ENCODE results near the gene BRCA1.
"Not testable (repeated sequence)": the region's sequence is repeated elsewhere in the genome, so short reads cannot be mapped to it uniquely, and the experiment has no call there.

The BRCA1 gene

DNA sequence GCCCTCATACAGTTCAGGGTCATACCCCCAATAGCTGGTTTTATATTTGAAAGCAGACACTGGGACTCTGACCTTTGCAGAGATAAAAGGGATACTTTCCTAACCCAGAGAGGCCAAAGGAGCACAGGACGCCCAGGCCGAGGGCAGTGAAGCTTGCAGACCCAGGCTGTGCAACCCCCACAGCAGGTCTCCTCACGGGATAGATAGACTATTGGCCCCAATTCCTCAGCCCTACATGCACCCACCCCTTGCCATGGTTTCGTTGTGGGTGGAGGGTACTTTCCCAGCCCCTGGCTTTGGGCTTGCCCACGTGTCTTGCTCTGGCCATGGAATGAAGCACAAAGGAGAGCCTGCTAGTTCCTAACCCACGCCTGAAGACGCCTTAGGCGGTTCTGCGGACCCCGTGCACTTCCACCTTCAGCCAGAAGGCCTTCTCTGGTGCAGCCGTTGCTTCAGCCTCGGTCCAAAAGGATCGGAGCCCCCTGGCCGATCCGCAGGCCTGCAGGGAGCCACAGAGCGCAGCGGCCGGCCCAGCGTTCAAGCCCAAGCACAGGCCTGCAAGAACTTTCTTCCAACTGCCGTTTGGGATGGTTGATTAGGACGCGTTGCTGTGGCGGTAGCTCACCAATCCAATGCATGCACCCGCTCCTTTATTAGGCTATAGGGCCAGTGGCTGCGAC lies 9.8 kb upstream of the BRCA1 start:
- no peak for DNase-seq (ENCODE audit: low spot score)

DNA sequence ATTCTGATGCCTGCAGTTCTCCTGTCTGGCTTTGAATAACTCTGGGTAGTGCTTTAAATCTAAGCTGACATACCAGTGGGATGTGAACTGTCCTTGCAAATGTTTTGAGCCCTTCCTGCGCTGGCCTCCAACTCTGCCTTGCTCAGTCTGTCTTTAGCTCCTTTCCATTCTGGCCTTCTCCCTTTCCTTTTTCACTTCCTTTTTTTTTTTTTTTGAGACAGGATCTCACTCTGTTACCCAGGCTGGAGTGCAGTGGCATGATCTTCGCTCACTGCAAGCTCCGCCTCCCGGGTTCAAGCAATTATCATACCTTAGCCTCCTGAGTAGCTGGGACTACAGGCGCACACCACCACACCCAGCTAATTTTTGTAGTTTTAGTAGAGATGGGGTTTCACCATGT lies 8.3 kb upstream of the BRCA1 start:
- DNase-seq (ENCODE audit: low spot score): not testable (repeated sequence)

DNA sequence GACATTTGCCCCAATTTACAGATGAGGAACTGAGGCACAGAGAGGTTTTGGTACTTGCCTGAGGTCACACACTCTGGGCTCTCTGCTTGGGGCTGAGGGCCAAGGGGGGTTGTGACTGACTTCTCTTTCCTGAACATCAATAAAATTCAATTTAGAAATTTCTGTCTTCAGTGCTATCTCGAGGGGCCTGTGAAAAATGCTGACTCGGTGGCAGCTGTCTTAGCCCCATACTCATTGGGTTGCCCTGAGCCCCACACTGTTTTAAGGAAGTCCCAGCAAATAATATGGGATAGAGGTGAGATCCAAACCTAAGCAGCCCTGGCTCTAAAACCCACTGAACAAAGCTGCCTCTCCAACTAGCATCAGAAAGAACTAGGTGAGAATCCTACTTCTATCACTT lies 7.0 kb upstream of the BRCA1 start:
- DNase-seq (ENCODE audit: low spot score): no peak

DNA sequence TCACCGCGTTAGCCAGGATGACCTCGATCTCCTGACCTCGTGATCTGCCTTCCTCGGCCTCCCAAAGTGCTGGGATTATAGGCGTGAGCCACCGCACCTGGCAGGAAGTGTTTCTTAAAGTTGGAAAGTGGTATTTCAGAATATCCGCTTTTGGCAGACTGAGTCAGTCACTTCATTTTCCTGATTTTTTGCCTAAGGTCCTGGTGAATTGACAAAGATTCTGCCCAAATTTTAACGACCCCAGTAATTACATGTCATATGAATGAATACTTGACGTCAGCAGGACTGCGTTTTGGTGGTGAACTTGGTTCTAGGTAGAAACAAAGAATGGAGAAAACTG lies 4.5 kb upstream of the BRCA1 start:
- DNase-seq (ENCODE audit: low spot score): no peak

DNA sequence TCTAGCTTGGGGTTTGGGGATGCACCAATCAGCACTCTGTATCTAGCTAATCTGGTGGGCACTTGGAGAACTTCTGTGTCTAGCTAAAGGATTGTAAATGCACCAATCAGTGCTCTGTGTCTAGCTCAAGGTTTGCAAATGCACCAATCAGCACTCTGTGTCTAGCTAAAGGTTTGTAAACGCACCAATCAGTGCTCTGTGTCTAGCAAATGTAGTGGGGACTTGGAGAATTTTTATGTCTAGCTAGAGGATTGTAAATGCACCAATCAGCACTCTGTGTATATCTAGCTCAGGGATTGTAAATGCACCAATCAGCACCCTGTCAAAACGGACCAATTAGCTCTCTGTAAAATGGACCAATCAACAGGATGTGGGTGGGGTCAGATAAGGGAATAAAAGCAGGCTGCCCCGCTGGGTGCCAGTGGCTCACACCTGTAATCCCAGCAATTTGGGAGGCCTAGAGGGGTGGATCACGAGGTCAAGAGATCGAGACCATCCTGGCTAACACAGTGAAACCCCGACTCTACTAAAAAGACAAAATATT lies 2.2 kb upstream of the BRCA1 start:
- not testable (repeated sequence) for DNase-seq (ENCODE audit: low spot score)

DNA sequence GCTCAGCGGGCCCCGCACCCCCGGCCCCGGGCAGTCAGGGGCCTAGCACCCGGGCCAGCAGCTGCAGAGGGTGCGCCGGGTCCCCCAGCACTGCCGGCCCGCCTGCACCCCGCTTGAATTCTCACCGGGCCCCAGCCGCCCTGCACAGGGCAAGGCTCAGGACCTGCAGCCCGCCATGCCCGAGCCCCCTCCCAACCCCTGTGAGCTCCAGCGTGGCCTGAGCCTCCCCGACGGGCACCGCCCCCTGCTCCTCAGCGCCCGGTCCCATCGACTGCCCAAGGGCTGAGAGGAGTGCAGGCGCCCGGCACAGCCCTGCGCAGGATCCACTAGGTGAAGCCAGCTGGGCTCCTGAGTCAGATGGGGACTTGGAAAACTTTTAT lies 1.7 kb upstream of the BRCA1 start:
- DNase-seq (ENCODE audit: low spot score): no peak

DNA sequence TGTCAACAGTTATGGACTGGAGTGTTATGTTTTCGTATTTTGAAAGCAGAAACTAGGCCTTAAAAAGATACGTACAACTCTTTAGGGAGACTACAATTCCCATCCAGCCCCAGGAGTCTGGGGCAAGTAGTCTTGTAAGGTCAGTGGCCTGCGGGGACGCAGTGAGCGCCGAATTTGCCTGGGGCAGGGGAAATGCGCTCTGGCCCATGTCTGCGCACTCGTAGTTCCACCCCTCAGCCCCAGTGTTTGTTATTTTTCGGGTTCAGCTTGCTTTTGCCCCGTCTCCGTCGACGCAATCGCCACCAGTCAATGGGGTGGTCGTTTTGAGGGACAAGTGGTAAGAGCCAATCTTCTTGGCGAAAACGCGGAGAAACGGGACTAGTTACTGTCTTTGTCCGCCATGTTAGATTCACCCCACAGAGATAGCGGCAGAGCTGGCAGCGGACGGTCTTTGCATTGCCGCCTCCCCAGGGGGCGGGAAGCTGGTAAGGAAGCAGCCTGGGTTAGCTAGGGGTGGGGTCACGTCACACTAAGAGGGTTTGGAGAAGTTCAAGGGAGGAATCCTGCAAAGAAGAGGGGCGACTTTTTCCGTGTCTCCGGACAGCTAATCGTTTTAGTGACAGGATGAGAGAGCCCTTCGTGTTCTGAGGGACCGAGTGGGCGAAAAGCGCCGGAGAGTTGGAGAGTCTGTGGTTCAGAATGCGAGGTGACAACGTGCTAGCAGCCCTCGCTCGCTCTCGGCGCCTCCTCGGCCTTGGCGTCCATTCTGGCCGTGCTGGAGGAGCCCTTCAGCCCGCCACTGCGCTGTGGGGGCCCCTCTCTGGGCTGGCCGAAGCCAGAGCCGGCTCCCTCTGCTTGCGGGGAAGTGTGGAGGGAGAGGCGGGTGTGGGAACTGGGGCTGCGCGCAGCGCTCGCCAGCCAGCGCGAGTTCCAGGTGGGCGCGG lies 1.1 kb upstream of the BRCA1 start:
- DNase-seq (ENCODE audit: low spot score): peak; percentile 31

DNA sequence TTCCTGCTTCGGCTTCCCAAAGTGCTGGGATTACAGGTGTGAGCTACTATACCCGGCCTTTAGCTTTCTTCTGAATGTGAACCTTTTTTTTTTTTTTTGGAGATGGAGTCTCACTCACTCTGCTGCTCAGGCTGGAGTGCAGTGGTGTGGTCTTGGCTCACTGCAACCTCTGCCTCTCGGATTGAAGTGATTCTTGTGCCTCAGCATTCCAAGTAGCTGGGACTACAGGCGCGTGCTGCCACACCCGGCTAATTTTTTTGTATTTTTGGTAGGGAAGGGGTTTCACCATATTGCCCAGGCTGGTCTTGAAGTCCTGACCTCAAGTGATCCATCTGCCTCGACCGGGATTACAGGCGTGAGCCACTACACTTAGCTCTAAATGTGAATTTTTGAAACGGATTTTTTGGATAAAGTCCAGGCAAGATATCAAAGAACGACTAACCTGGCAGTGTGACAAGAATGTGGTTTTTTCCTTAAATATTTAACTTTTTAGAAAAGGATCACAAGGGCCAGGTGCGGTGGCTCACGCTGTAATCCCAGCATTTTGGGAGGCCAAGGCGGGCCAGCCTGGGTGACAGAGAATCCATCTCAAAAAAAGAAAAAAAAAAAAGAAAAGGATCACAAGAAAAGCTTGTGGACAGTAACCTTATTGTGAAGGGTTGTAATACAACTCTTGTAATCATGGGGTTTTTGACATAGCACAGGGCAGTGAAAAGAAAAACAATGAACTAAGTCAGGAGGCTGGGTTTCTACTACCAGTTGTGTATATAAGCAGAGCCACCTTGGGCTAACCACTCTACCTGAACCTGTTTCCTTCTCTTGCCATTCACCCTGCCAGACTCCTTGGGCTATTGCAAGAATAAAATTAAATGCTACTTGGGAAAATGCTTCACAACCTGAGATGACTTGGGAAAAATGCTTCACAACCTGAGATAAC lies 6.2 kb downstream of the BRCA1 start:
- DNase-seq (ENCODE audit: low spot score): no peak

DNA sequence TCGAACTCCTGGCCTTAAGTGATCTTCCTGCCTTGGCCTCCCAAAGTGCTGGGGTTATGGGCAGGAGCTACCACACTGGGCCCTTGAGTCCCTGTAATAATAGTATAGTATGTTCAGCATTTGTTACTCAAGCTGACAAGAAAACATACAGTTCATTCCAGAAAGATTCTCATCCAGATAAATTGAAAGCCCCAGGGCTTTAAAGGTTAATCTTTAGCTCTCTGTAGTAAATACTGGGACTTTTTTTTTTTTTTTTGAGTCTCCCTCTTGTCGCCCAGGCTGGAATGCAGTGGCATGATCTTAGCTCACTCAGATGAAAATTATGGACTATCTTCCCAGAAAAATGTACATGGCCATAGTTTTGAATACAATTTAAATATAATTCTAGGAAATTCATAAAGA lies 11.0 kb downstream of the BRCA1 start:
- DNase-seq (ENCODE audit: low spot score): no peak

DNA sequence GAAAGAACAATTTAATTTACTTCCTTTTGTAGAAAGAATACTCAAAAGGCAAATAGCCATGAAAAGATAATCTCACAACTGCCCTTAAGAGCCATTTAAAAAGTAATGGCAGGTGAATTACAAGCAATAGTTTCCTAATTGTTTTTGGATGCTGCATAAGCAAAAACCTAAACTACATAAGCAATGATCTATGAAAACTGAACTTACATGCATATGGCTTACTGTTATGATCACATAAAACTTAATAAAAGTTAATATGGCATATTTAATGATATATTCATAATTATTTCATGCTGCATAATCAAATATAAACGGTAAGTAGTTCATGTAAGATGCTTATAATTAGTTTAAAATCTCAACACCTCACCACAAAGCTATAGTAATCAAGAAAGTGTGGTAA lies 18.6 kb downstream of the BRCA1 start:
- no peak for DNase-seq (ENCODE audit: low spot score)

DNA sequence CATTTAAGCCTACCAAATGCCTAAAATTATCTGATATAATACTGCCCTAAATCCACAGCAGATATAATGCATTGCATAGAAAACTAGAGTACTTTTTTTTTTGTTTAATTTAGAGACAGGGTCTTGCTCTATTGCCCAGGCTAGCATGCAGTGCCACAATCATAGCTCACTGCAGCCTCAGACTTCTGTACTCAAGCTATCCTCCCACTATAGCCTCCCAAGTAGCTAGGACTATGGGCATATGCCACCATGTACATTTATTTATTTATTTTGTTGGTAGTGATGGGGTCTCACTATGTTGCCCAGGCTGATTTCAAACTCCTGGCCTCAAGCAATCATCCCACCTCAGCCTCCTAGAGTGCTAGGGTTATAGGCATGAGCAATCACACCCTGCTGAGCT lies 20.0 kb downstream of the BRCA1 start:
- no peak for DNase-seq (ENCODE audit: low spot score)

DNA sequence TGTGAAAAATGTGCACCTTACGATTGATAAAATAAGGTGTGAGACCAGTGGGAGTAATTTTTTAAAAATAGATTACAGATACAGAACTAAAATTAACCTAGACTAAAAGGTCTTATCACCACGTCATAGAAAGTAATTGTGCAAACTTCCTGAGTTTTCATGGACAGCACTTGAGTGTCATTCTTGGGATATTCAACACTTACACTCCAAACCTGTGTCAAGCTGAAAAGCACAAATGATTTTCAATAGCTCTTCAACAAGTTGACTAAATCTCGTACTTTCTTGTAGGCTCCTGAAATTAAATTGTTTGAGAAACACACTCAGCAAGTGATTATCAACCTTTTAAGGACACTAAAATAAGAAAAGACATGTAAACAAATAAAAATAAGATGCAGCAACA lies 20.5 kb downstream of the BRCA1 start:
- DNase-seq (ENCODE audit: low spot score): no peak

DNA sequence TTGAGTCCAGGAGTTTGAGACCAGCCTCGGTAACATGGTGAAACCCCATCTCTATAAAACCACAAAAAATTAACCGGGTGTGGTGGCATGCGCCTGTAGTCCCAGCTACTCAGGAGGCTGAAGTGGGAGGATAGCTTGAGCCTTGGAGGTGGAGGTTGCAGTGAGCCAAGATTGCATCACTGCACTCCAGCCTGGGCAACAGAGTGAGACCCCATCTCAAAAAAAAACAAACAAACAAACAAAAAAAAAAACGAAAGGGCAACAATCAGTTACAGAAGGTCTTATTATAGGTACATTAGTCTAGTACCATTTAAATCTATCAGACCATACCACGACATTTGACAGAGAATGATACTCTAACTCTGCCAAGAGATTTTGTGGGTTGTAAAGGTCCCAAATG lies 29.8 kb downstream of the BRCA1 start:
- not testable (repeated sequence) for DNase-seq (ENCODE audit: low spot score)

DNA sequence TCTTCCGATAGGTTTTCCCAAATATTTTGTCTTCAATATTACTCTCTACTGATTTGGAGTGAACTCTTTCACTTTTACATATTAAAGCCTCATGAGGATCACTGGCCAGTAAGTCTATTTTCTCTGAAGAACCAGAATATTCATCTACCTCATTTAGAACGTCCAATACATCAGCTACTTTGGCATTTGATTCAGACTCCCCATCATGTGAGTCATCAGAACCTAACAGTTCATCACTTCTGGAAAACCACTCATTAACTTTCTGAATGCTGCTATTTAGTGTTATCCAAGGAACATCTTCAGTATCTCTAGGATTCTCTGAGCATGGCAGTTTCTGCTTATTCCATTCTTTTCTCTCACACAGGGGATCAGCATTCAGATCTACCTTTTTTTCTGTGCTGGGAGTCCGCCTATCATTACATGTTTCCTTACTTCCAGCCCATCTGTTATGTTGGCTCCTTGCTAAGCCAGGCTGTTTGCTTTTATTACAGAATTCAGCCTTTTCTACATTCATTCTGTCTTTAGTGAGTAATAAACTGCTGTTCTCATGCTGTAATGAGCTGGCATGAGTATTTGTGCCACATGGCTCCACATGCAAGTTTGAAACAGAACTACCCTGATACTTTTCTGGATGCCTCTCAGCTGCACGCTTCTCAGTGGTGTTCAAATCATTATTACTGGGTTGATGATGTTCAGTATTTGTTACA lies 30.9 kb downstream of the BRCA1 start:
- DNase-seq (ENCODE audit: low spot score): no peak

DNA sequence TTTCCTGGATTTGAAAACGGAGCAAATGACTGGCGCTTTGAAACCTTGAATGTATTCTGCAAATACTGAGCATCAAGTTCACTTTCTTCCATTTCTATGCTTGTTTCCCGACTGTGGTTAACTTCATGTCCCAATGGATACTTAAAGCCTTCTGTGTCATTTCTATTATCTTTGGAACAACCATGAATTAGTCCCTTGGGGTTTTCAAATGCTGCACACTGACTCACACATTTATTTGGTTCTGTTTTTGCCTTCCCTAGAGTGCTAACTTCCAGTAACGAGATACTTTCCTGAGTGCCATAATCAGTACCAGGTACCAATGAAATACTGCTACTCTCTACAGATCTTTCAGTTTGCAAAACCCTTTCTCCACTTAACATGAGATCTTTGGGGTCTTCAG lies 32.3 kb downstream of the BRCA1 start:
- no peak for DNase-seq (ENCODE audit: low spot score)

DNA sequence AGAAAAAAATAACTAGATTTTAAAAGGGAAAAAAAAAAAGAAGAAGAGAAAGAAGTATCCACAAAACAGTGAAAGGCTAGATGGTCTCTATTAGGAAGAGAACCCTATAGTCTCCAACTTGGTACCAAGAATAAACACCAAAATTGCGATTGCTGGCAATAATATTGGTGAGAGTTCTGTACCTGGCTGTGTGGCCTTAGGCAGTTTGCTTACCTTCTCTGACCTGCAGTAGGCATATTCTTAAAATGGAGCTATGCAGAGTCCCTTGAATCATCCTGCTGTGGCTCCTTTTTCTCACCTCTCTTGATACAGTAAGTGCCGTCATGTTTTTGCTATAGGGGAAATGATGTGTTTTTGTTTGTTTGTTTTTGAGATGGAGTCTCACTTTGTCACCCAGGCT lies 35.1 kb downstream of the BRCA1 start:
- DNase-seq (ENCODE audit: low spot score): no peak

DNA sequence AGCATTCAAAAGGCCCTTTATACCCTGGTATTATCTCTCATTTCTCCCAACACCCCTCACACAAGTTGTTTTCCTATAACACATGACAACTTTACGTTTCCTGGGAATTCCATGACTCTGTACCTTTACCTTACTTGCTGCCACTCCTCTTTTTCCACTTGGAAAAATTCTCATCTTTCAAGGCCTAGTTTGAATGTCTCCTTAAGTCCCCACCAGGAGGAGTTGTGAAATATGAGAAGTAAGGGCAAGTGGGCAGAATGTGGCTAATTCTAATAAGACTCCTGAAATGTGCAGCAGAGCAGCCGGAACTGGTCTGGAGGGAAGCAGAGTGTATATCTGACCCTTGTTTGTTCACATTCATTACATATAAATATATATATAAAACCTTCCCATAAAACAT lies 39.7 kb downstream of the BRCA1 start:
- DNase-seq (ENCODE audit: low spot score): no peak

DNA sequence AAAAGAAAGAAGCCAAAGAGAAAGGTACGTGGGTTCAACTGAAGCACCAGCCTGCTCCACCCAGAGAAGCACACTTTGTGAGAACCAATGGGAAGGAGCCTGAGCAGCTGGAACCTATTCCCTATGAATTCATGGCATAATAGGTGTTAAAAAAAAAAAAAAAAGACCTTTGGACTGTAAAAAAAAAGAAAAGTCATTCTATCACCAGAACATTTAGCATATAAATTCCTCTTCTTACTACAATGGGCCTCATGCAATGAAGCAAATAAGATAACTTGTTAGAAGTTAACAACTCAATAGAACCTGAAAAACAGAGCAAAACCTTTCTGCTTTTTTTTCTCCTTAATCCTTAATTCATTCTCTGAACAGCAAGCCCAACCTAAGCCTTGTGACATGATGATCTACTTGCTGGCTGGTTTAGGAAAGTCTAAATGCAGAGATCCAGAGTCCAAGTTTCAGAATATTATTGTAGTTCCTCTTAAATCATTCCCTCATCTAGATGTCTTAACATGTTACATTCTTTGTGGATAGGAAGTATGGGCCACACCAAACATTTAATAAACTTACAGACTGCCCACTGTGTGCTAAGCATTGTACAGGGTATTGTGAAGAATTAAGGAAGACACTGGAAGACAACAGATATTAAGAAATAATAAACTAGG lies 45.4 kb downstream of the BRCA1 start:
- no peak for DNase-seq (ENCODE audit: low spot score)

DNA sequence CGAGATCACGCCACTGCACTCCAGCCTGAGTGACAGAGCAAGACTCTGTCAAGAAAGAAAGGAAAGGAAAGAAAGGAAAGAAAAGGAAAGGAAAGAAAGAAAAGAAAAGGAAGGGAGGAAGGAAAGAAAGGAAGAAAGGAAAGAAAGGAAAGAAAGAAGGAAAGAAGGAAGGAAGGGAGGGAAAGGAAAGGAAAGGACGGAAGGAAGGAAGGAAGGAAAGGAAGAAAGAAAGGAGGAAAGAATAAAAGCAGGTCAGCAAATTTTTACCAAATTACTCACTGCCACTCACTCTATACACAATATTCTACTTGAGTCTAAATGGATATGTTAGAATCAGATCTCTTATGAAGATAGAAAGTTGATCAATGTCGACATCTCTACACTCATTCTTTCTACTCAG lies 50.3 kb downstream of the BRCA1 start:
- no peak for DNase-seq (ENCODE audit: low spot score)

DNA sequence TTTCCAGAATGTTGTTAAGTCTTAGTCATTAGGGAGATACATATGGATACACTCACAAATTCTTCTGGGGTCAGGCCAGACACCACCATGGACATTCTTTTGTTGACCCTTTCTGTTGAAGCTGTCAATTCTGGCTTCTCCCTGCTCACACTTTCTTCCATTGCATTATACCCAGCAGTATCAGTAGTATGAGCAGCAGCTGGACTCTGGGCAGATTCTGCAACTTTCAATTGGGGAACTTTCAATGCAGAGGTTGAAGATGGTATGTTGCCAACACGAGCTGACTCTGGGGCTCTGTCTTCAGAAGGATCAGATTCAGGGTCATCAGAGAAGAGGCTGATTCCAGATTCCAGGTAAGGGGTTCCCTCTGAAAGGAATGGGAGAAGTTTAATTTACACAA lies 54.3 kb downstream of the BRCA1 start:
- DNase-seq (ENCODE audit: low spot score): no peak

DNA sequence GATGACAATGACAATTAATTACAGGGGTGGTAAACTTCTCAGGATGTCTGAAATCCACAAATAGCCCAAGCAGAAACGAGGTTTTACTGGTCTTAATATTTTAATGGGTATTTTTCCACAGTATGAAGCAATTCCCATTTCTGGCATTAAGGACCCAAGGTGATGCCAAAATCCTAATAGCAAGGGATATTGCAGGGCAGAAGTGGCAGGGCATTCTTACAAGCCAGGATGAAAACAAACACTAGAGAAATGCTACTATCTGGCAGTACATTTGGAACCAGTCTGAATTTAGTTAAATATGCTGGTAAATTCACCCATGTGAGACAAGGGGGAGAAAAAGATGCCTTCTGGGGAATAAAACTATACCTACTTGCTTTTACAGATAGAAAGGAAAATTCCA lies 54.9 kb downstream of the BRCA1 start:
- DNase-seq (ENCODE audit: low spot score): no peak

Data from SK-N-DZ (cell line).